Right lobe of liver (tissue), 6 donors: ENCODE data around the gene ATP5F1B. TPM values are rescaled to one million over a fixed set of nuclear protein-coding genes. Genes with fewer than 3 reads are reported as not detected.
A peak's percentile ranks its signal among the peaks of the same experiment; 100 is the strongest.

Experiments
- ATAC-seq, 4 donors: fragments of 200-7000 bp; cut with Tn5 transposase; one replicate each; pipeline ENCODE4 v1.9.1; 2020; ENCODE audit warnings: mild to moderate bottlenecking in 4 of 4, moderate library complexity in 4 of 4
- DNase-seq, 3 donors: peaks; one replicate each; pipeline ENCODE4 v3.0.0-alpha.2; 2020
- H3K27ac ChIP-seq, 3 donors: fragments of 200-600 bp; one replicate each; pipeline ENCODE4 v1.8.0; 2022
- H3K27me3 ChIP-seq, 2 donors: fragments of 200-600 bp; one replicate each; pipeline ENCODE4 v1.8.0; 2022
- H3K36me3 ChIP-seq, 4 donors: fragments of 200-600 bp; sonication (generic) in 1 of 4; one replicate each; pipeline versions ENCODE4 v1.5.1 to v1.8.0; 2017 to 2022; ENCODE audit warnings: control low read depth in 1 of 4
- H3K4me1 ChIP-seq, 4 donors: fragments of 200-600 bp; sonication (generic) in 1 of 4; one replicate each; pipeline versions ENCODE4 v1.5.1 to v1.8.0; 2017 to 2022; ENCODE audit warnings: control low read depth in 1 of 4
- H3K4me3 ChIP-seq, 3 donors: fragments of 200-600 bp; one replicate each; pipeline ENCODE4 v1.8.0; 2022
- H3K9me3 ChIP-seq, 4 donors: fragments of 200-600 bp; sonication (generic) in 1 of 4; one replicate each; pipeline versions ENCODE4 v1.5.1 to v1.8.0; 2017 to 2022; ENCODE audit warnings: control low read depth in 1 of 4
- CTCF ChIP-seq, 4 donors: fragments of 200-600 bp in 3 of 4; fragments of 450-650 bp in 1 of 4; IDR thresholded peaks; one replicate each; pipeline versions ENCODE4 v1.5.1 to v1.8.0; 2016 to 2022; ENCODE audit warnings: antibody characterized with exemption in 4 of 4, mild to moderate bottlenecking in 2 of 4
- POLR2A ChIP-seq: fragments of 450-650 bp; IDR thresholded peaks from one replicate; pipeline ENCODE4 v1.6.1; 2017; ENCODE audit warnings: antibody characterized with exemption, mild to moderate bottlenecking
- WGBS: methylation state at CpG from one replicate; pipeline ENCODE4 v1.1.6; 2018; ENCODE audit warnings: low coverage, low lambda C conversion rate; ENCODE audit not compliant: insufficient coverage; ENCODE audit errors: missing lambda C conversion rate; 5-methylcytosine and 5-hydroxymethylcytosine counted together
- intact Hi-C, 2 donors: fragments of 100-400 bp; cut with DNase I; formaldehyde crosslinking; loops; one replicate each; pipeline versions ENCODE4 v1.11.2 to v1.14.1; 2022
- total RNA-seq, 6 experiments: library from RNA; depleted of rRNA in 2 of 6; stranded (reverse); fragments of >200 nt in 2 of 6; fragmentation: NEBNext Ultra II Directional in 3 of 6; extraction: Animal tissue kit (Norgen Biotek cat#: 25700) in 3 of 6; gene quantifications; one replicate each; pipeline versions ENCODE4 v1.1.0 to v1.2.4, GENCODE V29; 2016 to 2023
- donor health status: DM: no; HTN: yes; CAD: no.
- donor health status: DM: no; HTN: no; CAD: no.
- donor health status: DM: no; HTN: no; CAD: no.
- donor health status: DM: no; HTN: yes; CAD: no.
- donor health status: DM: no; HTN: yes; CAD: no.

ATP5F1B gene
- total RNA-seq, 6 experiments from 2014 or later: 346 to 535 (median 362) TPM

DNA sequence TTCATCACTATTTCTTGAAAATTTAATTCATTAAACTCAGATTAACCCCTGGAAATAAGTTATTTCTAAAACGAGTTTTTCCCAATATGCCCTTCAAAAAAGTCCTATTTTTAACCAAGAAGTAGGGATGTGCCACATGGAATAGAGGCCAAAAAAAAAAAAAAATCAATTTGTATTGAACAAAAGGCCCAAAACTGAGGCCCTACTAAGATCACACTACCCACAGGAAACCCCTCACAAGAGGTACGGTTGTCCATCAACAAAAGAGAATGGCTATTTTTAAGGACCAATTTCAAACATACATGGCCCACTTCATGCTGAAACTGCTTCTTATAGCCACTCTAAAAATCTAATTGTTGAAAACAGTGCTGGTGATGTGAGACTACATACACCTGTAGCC lies 8.2 kb downstream of the ATP5F1B start:
- H3K36me3 ChIP-seq: peaks cover 10 to 53% (median 35%) of the 10 kb centered on the region in 4 donors
- H3K4me3 ChIP-seq: no peak overlapping the region
- no peak for DNase-seq
- H3K27ac ChIP-seq: peak overlapping the region in 2 of 3 donors; percentile 84 to 92
- H3K27me3 ChIP-seq: no peaks in the 10 kb centered on the region
- intact Hi-C loops: no loop called here
- TF ChIP-seq POLR2A (no peak), CTCF (IDR thresholded peaks at IDR 0.05) (no peak)
- 53% methylated on average over 2 of the region's 2 CpGs for WGBS
- no peak for ATAC-seq
- no peaks in the 10 kb centered on the region for H3K9me3 ChIP-seq
- H3K4me1 ChIP-seq: peaks cover 0 to 29% (median 11%) of the 10 kb centered on the region in 4 donors

GRCh38 chr12:56636675-56637540 lies 8.9 kb downstream of the ATP5F1B start:
- intact Hi-C loops: no loop called here
- WGBS: 2% methylated on average over 12 of the region's 12 CpGs
- Histone ChIP-seq H3K9me3 (no peaks in the 10 kb centered on the region), H3K27me3 (no peaks in the 10 kb centered on the region), H3K27ac (peak overlapping the region; percentile 84 to 92 (median 90)), H3K4me1 (peaks cover 0 to 36% (median 14%) of the 10 kb centered on the region in 4 donors), H3K4me3 (peak overlapping the region; percentile 64 to 88 (median 86)), H3K36me3 (peaks cover 3 to 46% (median 29%) of the 10 kb centered on the region in 4 donors)
- TF ChIP-seq CTCF (IDR thresholded peaks at IDR 0.05) (peak; percentile 43 to 65 (median 56)), POLR2A (peak; percentile 26)
- peak; percentile 98 to 99 (median 99) for DNase-seq
- ATAC-seq: peak; percentile 75 to 87 (median 80)

- peak overlapping the region; percentile 84 to 92 (median 90) for H3K27ac ChIP-seq
- WGBS: under 1% methylated on average over 17 of the region's 20 CpGs
- peak; percentile 90 to 94 (median 94) for DNase-seq
- H3K4me1 ChIP-seq: peaks cover 0 to 43% (median 17%) of the 10 kb centered on the region in 4 donors
- intact Hi-C loops: no loop called here
- H3K4me3 ChIP-seq: peak overlapping the region; percentile 64 to 88 (median 86)
- TF ChIP-seq CTCF (IDR thresholded peaks at IDR 0.05) (no peak), POLR2A (no peak)
- no peaks in the 10 kb centered on the region for H3K9me3 ChIP-seq
- peak; percentile 73 to 84 (median 75) for ATAC-seq
- H3K36me3 ChIP-seq: peaks cover 0 to 37% (median 22%) of the 10 kb centered on the region in 4 donors
- H3K27me3 ChIP-seq: no peaks in the 10 kb centered on the region
Observed at GRCh38 chr12:56635806-56636674, 9.7 kb downstream of the ATP5F1B start.
